ENCODE measurements around the gene TUBG2. TPM values are rescaled to one million over a fixed set of nuclear protein-coding genes. Genes with fewer than 3 reads are reported as not detected.

The TUBG2 gene
- total and polyA plus RNA-seq, 10 of the 15 experiments (the other 5 are each of a cell fraction or from before 2014, with no cell fraction given): 1.2 to 12.5 (median 8.9) TPM

DNA sequence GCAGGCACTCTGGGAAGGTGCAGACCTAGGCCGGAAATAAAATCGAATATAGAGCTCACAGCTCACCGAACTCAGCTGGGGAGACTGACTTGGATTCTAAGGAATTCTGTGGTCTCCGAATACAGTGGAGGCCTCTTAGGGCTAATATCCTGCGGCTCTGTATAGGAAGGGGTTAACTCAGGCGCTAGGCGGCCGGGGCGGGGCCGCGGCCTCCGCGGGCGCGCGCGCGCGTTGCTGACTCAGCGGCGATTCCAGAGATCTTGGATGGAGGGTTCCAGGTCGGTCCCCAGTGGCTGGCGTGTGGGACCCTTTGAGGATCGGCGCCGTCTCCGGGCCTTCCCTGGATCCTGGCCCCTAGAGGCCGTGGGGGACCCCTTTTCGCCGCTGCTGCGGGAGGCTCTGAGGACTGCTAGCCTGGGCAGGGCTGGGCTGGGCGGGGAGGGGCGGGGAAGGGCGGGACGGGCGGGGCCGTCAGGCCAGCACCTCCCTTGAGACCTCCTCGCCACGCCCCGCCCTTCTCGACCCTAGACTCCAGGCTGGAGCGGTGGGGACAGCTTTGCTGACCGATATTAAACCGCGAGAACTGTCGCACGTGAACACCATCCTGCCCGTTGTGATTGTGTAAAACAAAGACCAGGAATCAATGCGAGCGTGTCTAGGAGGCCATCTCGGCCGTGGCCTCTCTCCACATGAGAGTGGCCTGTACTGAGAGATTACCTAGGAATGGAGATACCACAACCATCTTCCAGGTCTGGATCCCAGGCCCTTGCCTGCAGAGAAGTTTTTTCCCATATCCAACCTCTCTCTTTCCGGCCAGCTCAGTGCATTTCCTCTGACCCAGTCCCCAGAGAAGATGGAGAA is 19.1 kb downstream of the TUBG2 start:
- DNase-seq (ENCODE audit: low read depth, low spot score) (no peak), FAIRE-seq (peak; percentile 13), ATAC-seq (peak; percentile 41)
- Histone ChIP-seq H3K4me2 (ENCODE audit: control insufficient read depth, insufficient read depth) (peak overlapping the region; percentile 100), H4K20me1 (ENCODE audit: control insufficient read depth, insufficient read depth) (no peaks in the 10 kb centered on the region), H3K4me3 (peak overlapping the region; percentile 82), H3K9ac (ENCODE audit: control insufficient read depth, insufficient read depth, low read length) (peak overlapping the region; percentile 88), H3K27ac (ENCODE audit: control insufficient read depth, insufficient read depth) (peak overlapping the region; percentile 93), H3K36me3 (ENCODE audit: control insufficient read depth in 2 of 2, insufficient read depth in 2 of 2, low read length in 1 of 2) (peaks cover 0 to 4% of the 10 kb centered on the region in 2 experiments; a peak in 2 of 4 replicates), H3K79me2 (ENCODE audit: control insufficient read depth, insufficient read depth, low read length) (peaks cover 77% of the 10 kb centered on the region), H2AFZ (ENCODE audit: control insufficient read depth, low read depth, low read length) (peak overlapping the region; percentile 79), H3K4me1 (ENCODE audit: control insufficient read depth, insufficient read depth, low read length) (peaks cover 19% of the 10 kb centered on the region), H3K27me3 (replicated peaks in 1 of 2; ENCODE audit: control insufficient read depth in 2 of 2, insufficient read depth in 2 of 2, low read length in 1 of 2) (no peaks in the 10 kb centered on the region), H3K9me3 (replicated peaks; ENCODE audit: control insufficient read depth, insufficient read depth, low read length) (no peaks in the 10 kb centered on the region)
- intact Hi-C loops (cut with micrococcal nuclease; ENCODE audit: unreplicated experiment) (loop anchor here (1.0 to 2.0 kb wide), 2 partner anchors 59 to 69 kb away; partner anchors contain the start of genes RETREG3 and TUBG1), in situ Hi-C loops (cut with MboI) (no loop called here)
- BruUV-seq (replicated peaks): TSS peak; percentile 75
- ChIA-PET POLR2A (interaction anchor here (0.9 to 6.6 kb wide), 13 partner anchors 20 to 263 kb away, joined by 3 to 120 read pairs (median 11); partner anchors contain the start of genes PSMC3IP, RETREG3, TUBG1 and TUBG2), CTCF (interaction anchor here (0.6 to 10.1 kb wide), 13 partner anchors 11 to 683 kb away, joined by 3 to 239 read pairs (median 5); partner anchors contain the start of genes PSMC3IP, RETREG3 and TUBG1), SMC1A (ENCODE audit: uncharacterized antibody, unreplicated experiment) (interaction anchor here (1.1 to 8.3 kb wide), 12 partner anchors 19 to 141 kb away, joined by 3 to 124 read pairs (median 7); partner anchors contain the start of genes PSMC3IP, RETREG3, TUBG1 and TUBG2), RAD21 (ENCODE audit: unreplicated experiment) (interaction anchor here (0.9 to 6.5 kb wide), 10 partner anchors 26 to 320 kb away, joined by 3 to 152 read pairs (median 8); partner anchors contain the start of genes PSMC3IP, RETREG3, RPL27 and TUBG1)
- WGBS (ENCODE audit: insufficient coverage, insufficient replicate concordance, low lambda C conversion rate, missing lambda C conversion rate): 2% methylated on average over 40 of the region's 53 CpGs
- peak in 1 of 2 experiments; percentile 68; a peak in 3 of 4 replicates for TF ChIP-seq IKZF2 (IDR thresholded peaks at IDR 0.05)
- TF ChIP-seq TCF12 (IDR thresholded peaks at IDR 0.05; ENCODE audit: low read depth, low read length): peak; percentile 28; the same call in 1 of the 2 replicates
- 0 out of 2 replicates have a peak, but pooled peaks have one; percentile 44 for TF ChIP-seq TBL1XR1 (IDR thresholded peaks at IDR 0.05; ENCODE audit: low read depth, low read length)
- TF ChIP-seq, protein P1, sequence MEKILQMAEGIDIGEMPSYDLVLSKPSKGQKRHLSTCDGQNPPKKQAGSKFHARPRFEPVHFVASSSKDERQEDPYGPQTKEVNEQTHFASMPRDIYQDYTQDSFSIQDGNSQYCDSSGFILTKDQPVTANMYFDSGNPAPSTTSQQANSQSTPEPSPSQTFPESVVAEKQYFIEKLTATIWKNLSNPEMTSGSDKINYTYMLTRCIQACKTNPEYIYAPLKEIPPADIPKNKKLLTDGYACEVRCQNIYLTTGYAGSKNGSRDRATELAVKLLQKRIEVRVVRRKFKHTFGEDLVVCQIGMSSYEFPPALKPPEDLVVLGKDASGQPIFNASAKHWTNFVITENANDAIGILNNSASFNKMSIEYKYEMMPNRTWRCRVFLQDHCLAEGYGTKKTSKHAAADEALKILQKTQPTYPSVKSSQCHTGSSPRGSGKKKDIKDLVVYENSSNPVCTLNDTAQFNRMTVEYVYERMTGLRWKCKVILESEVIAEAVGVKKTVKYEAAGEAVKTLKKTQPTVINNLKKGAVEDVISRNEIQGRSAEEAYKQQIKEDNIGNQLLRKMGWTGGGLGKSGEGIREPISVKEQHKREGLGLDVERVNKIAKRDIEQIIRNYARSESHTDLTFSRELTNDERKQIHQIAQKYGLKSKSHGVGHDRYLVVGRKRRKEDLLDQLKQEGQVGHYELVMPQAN (conservative IDR thresholded peaks at IDR 0.05): peak; percentile 44; the same call in 1 of the 2 replicates
- TF ChIP-seq POLR2A (IDR thresholded peaks at IDR 0.05; ENCODE audit: low read depth, low read length): peak; percentile 71
- TF ChIP-seq, protein P2, sequence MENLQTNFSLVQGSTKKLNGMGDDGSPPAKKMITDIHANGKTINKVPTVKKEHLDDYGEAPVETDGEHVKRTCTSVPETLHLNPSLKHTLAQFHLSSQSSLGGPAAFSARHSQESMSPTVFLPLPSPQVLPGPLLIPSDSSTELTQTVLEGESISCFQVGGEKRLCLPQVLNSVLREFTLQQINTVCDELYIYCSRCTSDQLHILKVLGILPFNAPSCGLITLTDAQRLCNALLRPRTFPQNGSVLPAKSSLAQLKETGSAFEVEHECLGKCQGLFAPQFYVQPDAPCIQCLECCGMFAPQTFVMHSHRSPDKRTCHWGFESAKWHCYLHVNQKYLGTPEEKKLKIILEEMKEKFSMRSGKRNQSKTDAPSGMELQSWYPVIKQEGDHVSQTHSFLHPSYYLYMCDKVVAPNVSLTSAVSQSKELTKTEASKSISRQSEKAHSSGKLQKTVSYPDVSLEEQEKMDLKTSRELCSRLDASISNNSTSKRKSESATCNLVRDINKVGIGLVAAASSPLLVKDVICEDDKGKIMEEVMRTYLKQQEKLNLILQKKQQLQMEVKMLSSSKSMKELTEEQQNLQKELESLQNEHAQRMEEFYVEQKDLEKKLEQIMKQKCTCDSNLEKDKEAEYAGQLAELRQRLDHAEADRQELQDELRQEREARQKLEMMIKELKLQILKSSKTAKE (IDR thresholded peaks at IDR 0.05; ENCODE audit: low read depth, poor library complexity, severe bottlenecking): peak; percentile 31
- TF ChIP-seq SP1 (IDR thresholded peaks at IDR 0.05; ENCODE audit: low read depth, low read length): peak; percentile 32
- peak; percentile 88 to 94 for TF ChIP-seq BHLHE40 (IDR thresholded peaks at IDR 0.05; ENCODE audit: borderline replicate concordance in 1 of 2, low read depth in 2 of 2, low read length in 1 of 2)
- peak; percentile 61; the same call in 1 of the 2 replicates for TF ChIP-seq IKZF1 (conservative IDR thresholded peaks at IDR 0.05)
- TF ChIP-seq SUPT20H (IDR thresholded peaks at IDR 0.05; ENCODE audit: borderline replicate concordance, control insufficient read depth, low read depth, low read length): no peak
- TF ChIP-seq JUNB (IDR thresholded peaks at IDR 0.05): no peak
- TF ChIP-seq, protein P3, sequence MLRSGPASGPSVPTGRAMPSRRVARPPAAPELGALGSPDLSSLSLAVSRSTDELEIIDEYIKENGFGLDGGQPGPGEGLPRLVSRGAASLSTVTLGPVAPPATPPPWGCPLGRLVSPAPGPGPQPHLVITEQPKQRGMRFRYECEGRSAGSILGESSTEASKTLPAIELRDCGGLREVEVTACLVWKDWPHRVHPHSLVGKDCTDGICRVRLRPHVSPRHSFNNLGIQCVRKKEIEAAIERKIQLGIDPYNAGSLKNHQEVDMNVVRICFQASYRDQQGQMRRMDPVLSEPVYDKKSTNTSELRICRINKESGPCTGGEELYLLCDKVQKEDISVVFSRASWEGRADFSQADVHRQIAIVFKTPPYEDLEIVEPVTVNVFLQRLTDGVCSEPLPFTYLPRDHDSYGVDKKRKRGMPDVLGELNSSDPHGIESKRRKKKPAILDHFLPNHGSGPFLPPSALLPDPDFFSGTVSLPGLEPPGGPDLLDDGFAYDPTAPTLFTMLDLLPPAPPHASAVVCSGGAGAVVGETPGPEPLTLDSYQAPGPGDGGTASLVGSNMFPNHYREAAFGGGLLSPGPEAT (IDR thresholded peaks at IDR 0.05; ENCODE audit: low read depth): peak; percentile 33; the same call in 1 of the 2 replicates
- TF ChIP-seq MEF2B (IDR thresholded peaks at IDR 0.05; ENCODE audit: partially characterized antibody, poor library complexity, severe bottlenecking): peak; percentile 73
- peak; percentile 51; the same call in 1 of the 2 replicates for TF ChIP-seq RB1 (IDR thresholded peaks at IDR 0.05; ENCODE audit: borderline replicate concordance)
- no peak for TF ChIP-seq RFX5 (IDR thresholded peaks at IDR 0.05; ENCODE audit: low read depth, low read length)
- TF ChIP-seq RELA (IDR thresholded peaks at IDR 0.05; ENCODE audit: borderline replicate concordance, partially characterized antibody): peak; percentile 8
